Trophoblast cell (in vitro differentiated cells and primary cell): ENCODE results near the gene BMP5.

Experiments used
- DNase-seq, 2 donors: peaks; one replicate each; pipeline ENCODE4 v3.0.0-alpha.2; 2016
- H2AFZ ChIP-seq: 2 replicates; pipeline ENCODE4 v1.6.1; 2013; ENCODE audit warnings: low read length, moderate library complexity, mild to moderate bottlenecking; ENCODE audit not compliant: insufficient read depth, poor library complexity
- H2AK5ac ChIP-seq: 2 replicates; pipeline ENCODE4 v1.6.1; 2013; ENCODE audit warnings: mild to moderate bottlenecking, low read length
- H2BK120ac ChIP-seq: 2 replicates; pipeline ENCODE4 v1.6.1; 2013; ENCODE audit warnings: low read length, mild to moderate bottlenecking, moderate library complexity; ENCODE audit not compliant: insufficient read depth, poor library complexity
- H2BK12ac ChIP-seq: 2 replicates; pipeline ENCODE4 v1.6.1; 2013; ENCODE audit warnings: mild to moderate bottlenecking, low read length, moderate library complexity
- H2BK5ac ChIP-seq: 2 replicates; pipeline ENCODE4 v1.6.1; 2013; ENCODE audit warnings: low read length, low read depth, moderate library complexity, mild to moderate bottlenecking; ENCODE audit not compliant: poor library complexity
- H3K14ac ChIP-seq: 2 replicates; pipeline ENCODE4 v1.6.1; 2013; ENCODE audit warnings: mild to moderate bottlenecking, low read length
- H3K18ac ChIP-seq: 2 replicates; pipeline ENCODE4 v1.6.1; 2013; ENCODE audit warnings: mild to moderate bottlenecking, low read length
- H3K23ac ChIP-seq: 2 replicates; pipeline ENCODE4 v1.6.1; 2013; ENCODE audit warnings: low read length
- H3K27ac ChIP-seq: 2 replicates; pipeline ENCODE4 v1.5.1; 2013; ENCODE audit warnings: low read depth, mild to moderate bottlenecking, inconsistent platforms, low read length, moderate library complexity
- H3K27me3 ChIP-seq: 2 replicates; pipeline ENCODE4 v1.6.1; 2013; ENCODE audit warnings: inconsistent platforms, mild to moderate bottlenecking, low read length, moderate library complexity; ENCODE audit not compliant: insufficient read depth
- H3K36me3 ChIP-seq, 2 experiments: 1 replicate in 1 of 2; 2 replicates in 1 of 2; pipeline ENCODE4 v1.6.1; 2013; ENCODE audit warnings: low read length in 2 of 2, mild to moderate bottlenecking in 2 of 2, moderate library complexity in 1 of 2; ENCODE audit not compliant: insufficient read depth in 2 of 2, control insufficient read depth in 1 of 2
- H3K4ac ChIP-seq: 2 replicates; pipeline ENCODE4 v1.6.1; 2013; ENCODE audit warnings: low read depth, mild to moderate bottlenecking, low read length, moderate library complexity
- H3K4me1 ChIP-seq, 2 experiments: 1 replicate in 1 of 2; 2 replicates in 1 of 2; pipeline ENCODE4 v1.6.1; 2013; ENCODE audit warnings: low read length in 2 of 2, mild to moderate bottlenecking in 2 of 2, moderate library complexity in 1 of 2; ENCODE audit not compliant: insufficient read depth in 2 of 2, control insufficient read depth in 1 of 2
- H3K4me2 ChIP-seq: 2 replicates; pipeline ENCODE4 v1.6.1; 2013; ENCODE audit warnings: inconsistent platforms, mild to moderate bottlenecking, low read length, moderate library complexity
- H3K4me3 ChIP-seq: 2 replicates; pipeline ENCODE4 v1.5.1; 2013; ENCODE audit warnings: mild to moderate bottlenecking, low read depth, low read length, inconsistent platforms
- H3K79me1 ChIP-seq: one replicate; pipeline ENCODE4 v1.6.1; 2013; ENCODE audit warnings: low read length
- H3K79me2 ChIP-seq: 2 replicates; pipeline ENCODE4 v1.6.1; 2013; ENCODE audit warnings: low read length, mild to moderate bottlenecking; ENCODE audit not compliant: control insufficient read depth, insufficient read depth, poor library complexity
- H3K9ac ChIP-seq: 2 replicates; pipeline ENCODE4 v1.6.1; 2013; ENCODE audit warnings: mild to moderate bottlenecking, low read length
- H3K9me3 ChIP-seq: 2 replicates; pipeline ENCODE4 v1.6.1; 2013; ENCODE audit warnings: low read depth, mild to moderate bottlenecking, control low read depth, inconsistent platforms, low read length; ENCODE audit not compliant: insufficient read depth
- H4K12ac ChIP-seq: 2 replicates; pipeline ENCODE4 v1.6.1; 2013; ENCODE audit warnings: low read depth, mild to moderate bottlenecking, low read length, moderate library complexity
- H4K8ac ChIP-seq: 2 replicates; pipeline ENCODE4 v1.6.1; 2013; ENCODE audit warnings: low read depth, mild to moderate bottlenecking, low read length, moderate library complexity
- H4K91ac ChIP-seq: one replicate; pipeline ENCODE4 v1.6.1; 2013; ENCODE audit warnings: low read depth, mild to moderate bottlenecking, low read length, moderate library complexity
- WGBS: extraction: QIAGEN DNeasy Blood & Tissue Kit; methylation state at CpG from one replicate; pipeline ENCODE4 v1.1.7; 2013; ENCODE audit warnings: missing lambda C conversion rate; ENCODE audit not compliant: insufficient read length, insufficient coverage; ENCODE audit errors: extremely low coverage; 5-methylcytosine and 5-hydroxymethylcytosine counted together

BMP5 gene

GRCh38 chr6:55756531-55757031 is 118.8 kb downstream of the BMP5 start:
- Histone ChIP-seq H3K79me1 (no peaks in the 10 kb centered on the region), H3K4ac (no peak overlapping the region), H3K4me3 (no peak overlapping the region), H3K9me3 (no peaks in the 10 kb centered on the region), H3K18ac (no peak overlapping the region), H2BK5ac (no peak overlapping the region), H4K8ac (no peak overlapping the region), H3K4me1 (no peaks in the 10 kb centered on the region), H3K27me3 (no peaks in the 10 kb centered on the region), H3K36me3 (no peaks in the 10 kb centered on the region), H3K14ac (no peak overlapping the region), H3K23ac (no peak overlapping the region), H2AK5ac (no peak overlapping the region), H3K4me2 (no peak overlapping the region), H2BK120ac (no peak overlapping the region), H3K9ac (no peak overlapping the region), H2AFZ (no peak overlapping the region), H4K12ac (no peak overlapping the region), H3K27ac (no peak overlapping the region), H2BK12ac (no peak overlapping the region), H4K91ac (no peak overlapping the region), H3K79me2 (no peaks in the 10 kb centered on the region)
- DNase-seq, result no peak
- WGBS, result no CpG with 5 or more reads among the region's 6 CpGs

GRCh38 chr6:55748880-55749279 is 126.5 kb downstream of the BMP5 start:
- no peaks in the 10 kb centered on the region for H3K36me3 ChIP-seq
- no peak overlapping the region for H4K12ac ChIP-seq
- WGBS, result no CpG with 5 or more reads among the region's 4 CpGs
- H3K14ac ChIP-seq, result no peak overlapping the region
- H3K79me2 ChIP-seq, result no peaks in the 10 kb centered on the region
- no peak overlapping the region for H2BK5ac ChIP-seq
- H2BK120ac ChIP-seq, result no peak overlapping the region
- no peak overlapping the region for H3K4me2 ChIP-seq
- no peak overlapping the region for H3K18ac ChIP-seq
- no peak overlapping the region for H2AK5ac ChIP-seq
- H3K9ac ChIP-seq, result no peak overlapping the region
- no peak overlapping the region for H4K8ac ChIP-seq
- no peak overlapping the region for H2AFZ ChIP-seq
- H3K79me1 ChIP-seq, result no peaks in the 10 kb centered on the region
- H4K91ac ChIP-seq, result no peak overlapping the region
- H3K4me3 ChIP-seq, result no peak overlapping the region
- H3K4ac ChIP-seq, result no peak overlapping the region
- H3K27me3 ChIP-seq, result no peaks in the 10 kb centered on the region
- H3K23ac ChIP-seq, result no peak overlapping the region
- DNase-seq, result no peak
- H3K9me3 ChIP-seq, result no peaks in the 10 kb centered on the region
- no peaks in the 10 kb centered on the region for H3K4me1 ChIP-seq
- H2BK12ac ChIP-seq, result no peak overlapping the region
- no peak overlapping the region for H3K27ac ChIP-seq

- no peaks in the 10 kb centered on the region for H3K9me3 ChIP-seq
- no peak overlapping the region for H3K27ac ChIP-seq
- H3K23ac ChIP-seq, result no peak overlapping the region
- H4K91ac ChIP-seq, result no peak overlapping the region
- no peak for DNase-seq
- H3K79me2 ChIP-seq, result no peaks in the 10 kb centered on the region
- no peak overlapping the region for H3K14ac ChIP-seq
- H3K27me3 ChIP-seq, result no peaks in the 10 kb centered on the region
- H4K12ac ChIP-seq, result no peak overlapping the region
- no peak overlapping the region for H4K8ac ChIP-seq
- no peak overlapping the region for H2AFZ ChIP-seq
- no peak overlapping the region for H2BK5ac ChIP-seq
- no peaks in the 10 kb centered on the region for H3K36me3 ChIP-seq
- no peaks in the 10 kb centered on the region for H3K79me1 ChIP-seq
- H3K9ac ChIP-seq, result no peak overlapping the region
- H3K4me1 ChIP-seq, result no peaks in the 10 kb centered on the region
- H3K18ac ChIP-seq, result no peak overlapping the region
- WGBS, result no CpG with 5 or more reads among the region's 1 CpG
- H2BK12ac ChIP-seq, result no peak overlapping the region
- no peak overlapping the region for H2AK5ac ChIP-seq
- H3K4ac ChIP-seq, result no peak overlapping the region
- H3K4me2 ChIP-seq, result no peak overlapping the region
- no peak overlapping the region for H3K4me3 ChIP-seq
- H2BK120ac ChIP-seq, result no peak overlapping the region
Measured at GRCh38 chr6:55746473-55746872, 128.9 kb downstream of the BMP5 start.

- Histone ChIP-seq H4K8ac (no peak overlapping the region), H3K79me2 (no peaks in the 10 kb centered on the region), H3K79me1 (peaks cover 4% of the 10 kb centered on the region), H3K4me1 (peaks cover 3% of the 10 kb centered on the region in 2 experiments), H3K9me3 (peaks cover 5% of the 10 kb centered on the region), H2BK120ac (no peak overlapping the region), H3K4me3 (no peak overlapping the region), H2AFZ (no peak overlapping the region), H3K27ac (peak overlapping the region; percentile 8), H3K14ac (no peak overlapping the region), H3K4me2 (no peak overlapping the region), H3K36me3 (no peaks in the 10 kb centered on the region), H3K9ac (no peak overlapping the region), H2AK5ac (no peak overlapping the region), H3K23ac (no peak overlapping the region), H3K18ac (no peak overlapping the region), H2BK12ac (no peak overlapping the region), H2BK5ac (no peak overlapping the region), H4K91ac (no peak overlapping the region), H3K4ac (no peak overlapping the region), H3K27me3 (no peaks in the 10 kb centered on the region), H4K12ac (no peak overlapping the region)
- DNase-seq, result peak; percentile 57 to 94
Measured at GRCh38 chr6:55734256-55734655, 141.1 kb downstream of the BMP5 start.
